ENCODE data around the gene RGS7.

Gene RGS7

DNA sequence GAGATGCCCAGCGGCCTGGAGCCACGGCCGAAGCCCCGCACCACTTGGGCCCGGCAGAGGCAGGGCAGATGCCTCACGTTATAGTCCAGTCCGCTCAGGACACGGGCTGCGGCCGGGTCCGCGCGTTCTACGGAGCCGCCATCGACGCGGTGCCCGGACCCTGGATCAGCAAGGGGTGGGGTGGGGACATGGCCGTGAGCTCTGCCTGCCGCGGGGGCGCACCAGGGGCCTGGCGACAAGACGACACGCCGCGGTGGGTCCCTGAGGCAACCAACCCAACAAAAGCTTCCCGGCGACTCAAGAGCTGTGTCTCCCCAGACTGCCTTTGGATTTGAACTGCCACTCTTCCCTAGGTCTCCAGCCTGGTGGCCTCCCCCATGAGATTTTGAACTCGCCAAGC is 533.6 kb downstream of the RGS7 start:
- H3K9ac ChIP-seq (ENCODE audit: low read length): no peak overlapping the region
- no peaks in the 10 kb centered on the region for H3K4me1 ChIP-seq (ENCODE audit: control insufficient read depth, low read depth, low read length)
- H3K27ac ChIP-seq (ENCODE audit: low read length): no peak overlapping the region
- H3K9me3 ChIP-seq (ENCODE audit: control insufficient read depth, low read depth, low read length): no peaks in the 10 kb centered on the region
- H3K4me3 ChIP-seq (ENCODE audit: low read length): no peak overlapping the region
- H3K36me3 ChIP-seq (ENCODE audit: control insufficient read depth, low read depth, low read length): no peaks in the 10 kb centered on the region
- H3K27me3 ChIP-seq (ENCODE audit: control insufficient read depth, insufficient read depth, low read length): no peaks in the 10 kb centered on the region

DNA sequence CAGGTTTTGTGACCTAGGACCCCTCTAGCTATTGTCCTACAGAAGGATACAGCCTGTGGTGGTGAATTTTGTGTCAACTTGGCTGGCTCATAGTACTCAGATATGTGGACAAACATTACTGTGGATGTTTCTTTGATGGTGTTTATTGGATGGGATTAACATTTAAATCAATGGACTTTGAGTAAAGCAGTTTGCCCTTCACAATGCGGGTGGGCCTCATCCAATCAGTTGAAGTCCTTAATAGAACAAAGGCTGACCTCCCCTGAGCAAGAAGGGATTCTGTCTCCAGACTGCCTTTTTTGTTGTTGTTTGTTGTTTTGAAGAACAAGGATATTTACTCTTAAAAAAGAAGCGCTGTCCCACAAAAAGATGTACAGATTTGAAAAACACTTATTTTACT is 535.1 kb downstream of the RGS7 start:
- no peaks in the 10 kb centered on the region for H3K27me3 ChIP-seq (ENCODE audit: control insufficient read depth, insufficient read depth, low read length)
- H3K9ac ChIP-seq (ENCODE audit: low read length): no peak overlapping the region
- H3K27ac ChIP-seq (ENCODE audit: low read length): no peak overlapping the region
- H3K4me3 ChIP-seq (ENCODE audit: low read length): no peak overlapping the region
- no peaks in the 10 kb centered on the region for H3K36me3 ChIP-seq (ENCODE audit: control insufficient read depth, low read depth, low read length)
- no peaks in the 10 kb centered on the region for H3K9me3 ChIP-seq (ENCODE audit: control insufficient read depth, low read depth, low read length)
- H3K4me1 ChIP-seq (ENCODE audit: control insufficient read depth, low read depth, low read length): no peaks in the 10 kb centered on the region

- H3K27ac ChIP-seq (ENCODE audit: low read length): no peak overlapping the region
- H3K36me3 ChIP-seq (ENCODE audit: control insufficient read depth, low read depth, low read length): no peaks in the 10 kb centered on the region
- H3K27me3 ChIP-seq (ENCODE audit: control insufficient read depth, insufficient read depth, low read length): no peaks in the 10 kb centered on the region
- no peak overlapping the region for H3K4me3 ChIP-seq (ENCODE audit: low read length)
- H3K9ac ChIP-seq (ENCODE audit: low read length): no peak overlapping the region
- no peaks in the 10 kb centered on the region for H3K9me3 ChIP-seq (ENCODE audit: control insufficient read depth, low read depth, low read length)
- H3K4me1 ChIP-seq (ENCODE audit: control insufficient read depth, low read depth, low read length): no peaks in the 10 kb centered on the region
Measured at GRCh38 chr1:240820816-240821215, 536.2 kb downstream of the RGS7 start.

GRCh38 chr1:240816472-240816871 is 540.5 kb downstream of the RGS7 start:
- Histone ChIP-seq H3K27ac (ENCODE audit: low read length) (no peak overlapping the region), H3K9ac (ENCODE audit: low read length) (no peak overlapping the region), H3K27me3 (ENCODE audit: control insufficient read depth, insufficient read depth, low read length) (no peaks in the 10 kb centered on the region), H3K4me3 (ENCODE audit: low read length) (no peak overlapping the region), H3K4me1 (ENCODE audit: control insufficient read depth, low read depth, low read length) (no peaks in the 10 kb centered on the region), H3K9me3 (ENCODE audit: control insufficient read depth, low read depth, low read length) (no peaks in the 10 kb centered on the region), H3K36me3 (ENCODE audit: control insufficient read depth, low read depth, low read length) (no peaks in the 10 kb centered on the region)

- Histone ChIP-seq H3K27ac (ENCODE audit: low read length) (no peak overlapping the region), H3K4me3 (ENCODE audit: low read length) (no peak overlapping the region), H3K4me1 (ENCODE audit: control insufficient read depth, low read depth, low read length) (no peaks in the 10 kb centered on the region), H3K27me3 (ENCODE audit: control insufficient read depth, insufficient read depth, low read length) (no peaks in the 10 kb centered on the region), H3K9me3 (ENCODE audit: control insufficient read depth, low read depth, low read length) (no peaks in the 10 kb centered on the region), H3K36me3 (ENCODE audit: control insufficient read depth, low read depth, low read length) (no peaks in the 10 kb centered on the region), H3K9ac (ENCODE audit: low read length) (no peak overlapping the region)
Measured at GRCh38 chr1:240813720-240814119, 543.3 kb downstream of the RGS7 start.

- Histone ChIP-seq H3K4me1 (ENCODE audit: control insufficient read depth, low read depth, low read length) (no peaks in the 10 kb centered on the region), H3K36me3 (ENCODE audit: control insufficient read depth, low read depth, low read length) (no peaks in the 10 kb centered on the region), H3K9me3 (ENCODE audit: control insufficient read depth, low read depth, low read length) (no peaks in the 10 kb centered on the region), H3K27ac (ENCODE audit: low read length) (no peak overlapping the region), H3K4me3 (ENCODE audit: low read length) (no peak overlapping the region), H3K27me3 (ENCODE audit: control insufficient read depth, insufficient read depth, low read length) (no peaks in the 10 kb centered on the region), H3K9ac (ENCODE audit: low read length) (no peak overlapping the region)
Measured at GRCh38 chr1:240811256-240811655, 545.7 kb downstream of the RGS7 start.

DNA sequence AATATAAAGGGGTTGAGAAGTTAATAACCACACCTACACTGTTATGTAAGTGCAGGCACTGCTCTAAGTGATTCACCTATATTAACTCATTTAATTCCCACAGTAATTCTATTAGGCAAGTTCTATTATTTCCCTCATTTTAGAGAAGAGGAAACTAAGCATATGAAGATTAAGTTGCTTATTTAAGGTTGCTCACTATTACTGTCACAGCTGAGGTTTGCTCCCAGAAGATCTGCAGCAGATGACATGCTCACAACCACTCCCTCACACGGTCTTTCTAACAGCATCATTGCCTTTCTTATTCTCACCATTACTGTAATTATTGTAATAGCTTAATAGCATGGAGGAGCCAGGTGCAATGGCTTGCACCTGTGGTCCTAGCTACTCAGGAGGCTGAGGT is 548.6 kb downstream of the RGS7 start:
- H3K9me3 ChIP-seq (ENCODE audit: control insufficient read depth, low read depth, low read length): no peaks in the 10 kb centered on the region
- H3K27me3 ChIP-seq (ENCODE audit: control insufficient read depth, insufficient read depth, low read length): no peaks in the 10 kb centered on the region
- no peaks in the 10 kb centered on the region for H3K4me1 ChIP-seq (ENCODE audit: control insufficient read depth, low read depth, low read length)
- H3K27ac ChIP-seq (ENCODE audit: low read length): no peak overlapping the region
- no peak overlapping the region for H3K4me3 ChIP-seq (ENCODE audit: low read length)
- no peaks in the 10 kb centered on the region for H3K36me3 ChIP-seq (ENCODE audit: control insufficient read depth, low read depth, low read length)
- H3K9ac ChIP-seq (ENCODE audit: low read length): no peak overlapping the region

GRCh38 chr1:240806200-240806745 is 550.7 kb downstream of the RGS7 start:
- no peak overlapping the region for H3K4me3 ChIP-seq (ENCODE audit: low read length)
- H3K9ac ChIP-seq (ENCODE audit: low read length): no peak overlapping the region
- H3K4me1 ChIP-seq (ENCODE audit: control insufficient read depth, low read depth, low read length): no peaks in the 10 kb centered on the region
- H3K27ac ChIP-seq (ENCODE audit: low read length): no peak overlapping the region
- no peaks in the 10 kb centered on the region for H3K36me3 ChIP-seq (ENCODE audit: control insufficient read depth, low read depth, low read length)
- no peaks in the 10 kb centered on the region for H3K9me3 ChIP-seq (ENCODE audit: control insufficient read depth, low read depth, low read length)
- H3K27me3 ChIP-seq (ENCODE audit: control insufficient read depth, insufficient read depth, low read length): no peaks in the 10 kb centered on the region

DNA sequence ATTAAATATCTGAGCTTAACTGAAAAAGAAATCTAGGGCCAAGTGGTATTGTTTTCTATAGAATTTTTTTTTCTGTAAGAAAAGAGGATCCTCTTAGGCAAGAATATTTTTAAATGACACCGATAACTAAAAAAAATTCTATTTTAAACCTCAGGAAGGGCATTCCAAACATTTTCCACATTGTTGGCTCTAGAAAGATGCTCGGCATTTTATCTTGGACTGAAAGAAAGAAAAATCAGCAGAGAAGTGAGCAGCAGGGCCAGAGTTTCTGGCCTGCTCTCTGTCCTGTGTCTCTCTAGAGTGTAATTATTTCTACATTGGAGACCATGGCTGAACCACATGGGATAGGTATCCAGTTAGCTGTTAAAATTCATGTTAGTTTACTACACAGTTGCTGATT is 552.5 kb downstream of the RGS7 start:
- H3K27me3 ChIP-seq (ENCODE audit: control insufficient read depth, insufficient read depth, low read length): no peaks in the 10 kb centered on the region
- H3K4me3 ChIP-seq (ENCODE audit: low read length): no peak overlapping the region
- no peaks in the 10 kb centered on the region for H3K4me1 ChIP-seq (ENCODE audit: control insufficient read depth, low read depth, low read length)
- H3K9me3 ChIP-seq (ENCODE audit: control insufficient read depth, low read depth, low read length): no peaks in the 10 kb centered on the region
- no peaks in the 10 kb centered on the region for H3K36me3 ChIP-seq (ENCODE audit: control insufficient read depth, low read depth, low read length)
- H3K9ac ChIP-seq (ENCODE audit: low read length): no peak overlapping the region
- H3K27ac ChIP-seq (ENCODE audit: low read length): no peak overlapping the region

GRCh38 chr1:240803151-240803550 is 553.9 kb downstream of the RGS7 start:
- Histone ChIP-seq H3K9ac (ENCODE audit: low read length) (no peak overlapping the region), H3K27me3 (ENCODE audit: control insufficient read depth, insufficient read depth, low read length) (no peaks in the 10 kb centered on the region), H3K36me3 (ENCODE audit: control insufficient read depth, low read depth, low read length) (no peaks in the 10 kb centered on the region), H3K4me1 (ENCODE audit: control insufficient read depth, low read depth, low read length) (no peaks in the 10 kb centered on the region), H3K9me3 (ENCODE audit: control insufficient read depth, low read depth, low read length) (no peaks in the 10 kb centered on the region), H3K27ac (ENCODE audit: low read length) (no peak overlapping the region), H3K4me3 (ENCODE audit: low read length) (no peak overlapping the region)

GRCh38 chr1:240802271-240802670 is 554.7 kb downstream of the RGS7 start:
- Histone ChIP-seq H3K27ac (ENCODE audit: low read length) (no peak overlapping the region), H3K4me3 (ENCODE audit: low read length) (no peak overlapping the region), H3K36me3 (ENCODE audit: control insufficient read depth, low read depth, low read length) (no peaks in the 10 kb centered on the region), H3K9ac (ENCODE audit: low read length) (no peak overlapping the region), H3K4me1 (ENCODE audit: control insufficient read depth, low read depth, low read length) (no peaks in the 10 kb centered on the region), H3K27me3 (ENCODE audit: control insufficient read depth, insufficient read depth, low read length) (no peaks in the 10 kb centered on the region), H3K9me3 (ENCODE audit: control insufficient read depth, low read depth, low read length) (no peaks in the 10 kb centered on the region)

- H3K4me1 ChIP-seq (ENCODE audit: control insufficient read depth, low read depth, low read length): no peaks in the 10 kb centered on the region
- no peak overlapping the region for H3K27ac ChIP-seq (ENCODE audit: low read length)
- H3K9me3 ChIP-seq (ENCODE audit: control insufficient read depth, low read depth, low read length): no peaks in the 10 kb centered on the region
- H3K27me3 ChIP-seq (ENCODE audit: control insufficient read depth, insufficient read depth, low read length): no peaks in the 10 kb centered on the region
- H3K4me3 ChIP-seq (ENCODE audit: low read length): no peak overlapping the region
- no peak overlapping the region for H3K9ac ChIP-seq (ENCODE audit: low read length)
- no peaks in the 10 kb centered on the region for H3K36me3 ChIP-seq (ENCODE audit: control insufficient read depth, low read depth, low read length)
Measured at GRCh38 chr1:240801442-240801841, 555.6 kb downstream of the RGS7 start.

Measured in iPS-18a (cell line).